ENCODE results near the gene COL4A3. TPM values are rescaled to one million over a fixed set of nuclear protein-coding genes. Genes with fewer than 3 reads are reported as not detected.

The COL4A3 gene
- total and polyA plus RNA-seq, 2 experiments from 2014 or later, result 0.11 to 0.70 TPM

DNA sequence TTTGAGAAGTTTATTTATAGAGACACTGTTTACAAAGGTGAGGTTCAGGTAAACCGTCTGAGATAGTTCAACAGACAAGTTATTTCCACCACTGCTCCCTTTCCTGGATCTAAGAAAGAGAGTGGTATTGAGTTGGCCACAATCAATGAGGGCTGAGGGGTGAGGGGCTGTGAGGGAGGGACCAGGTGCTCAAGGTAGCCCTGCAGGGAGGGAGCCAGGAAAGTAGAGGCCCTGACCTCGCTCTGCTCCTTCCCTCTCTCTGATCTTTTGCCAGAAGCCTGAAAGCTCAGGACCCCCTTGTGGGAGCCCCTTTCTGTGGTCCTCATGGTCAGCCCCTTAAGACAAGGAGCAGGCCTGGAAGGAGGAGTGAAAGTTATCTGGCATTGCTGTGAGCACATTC is 29.8 kb downstream of the COL4A3 start:
- Histone ChIP-seq H3K9ac (no peak overlapping the region), H3K27ac (no peak overlapping the region), H3K4me1 (ENCODE audit: insufficient read depth) (no peaks in the 10 kb centered on the region), H2AFZ (no peak overlapping the region), H3K79me2 (ENCODE audit: insufficient read depth) (no peaks in the 10 kb centered on the region), H3K4me2 (ENCODE audit: unreplicated experiment) (no peak overlapping the region), H3K36me3 (ENCODE audit: low read depth) (no peaks in the 10 kb centered on the region), H3K4me3 (no peak overlapping the region), H3F3A (ENCODE audit: insufficient read depth) (no peaks in the 10 kb centered on the region), H3K9me3 (ENCODE audit: low read depth) (no peaks in the 10 kb centered on the region), H3K9me2 (ENCODE audit: insufficient read depth) (no peaks in the 10 kb centered on the region), H4K20me1 (ENCODE audit: insufficient read depth) (no peaks in the 10 kb centered on the region), H3K27me3 (replicated peaks; ENCODE audit: insufficient read depth) (no peaks in the 10 kb centered on the region)
- in situ Hi-C loops (cut with MboI), result no loop called here
- TF ChIP-seq EZH2 (IDR thresholded peaks at IDR 0.05; ENCODE audit: insufficient read depth, poor library complexity, severe bottlenecking) (no peak), EZH2phosphoT487 (IDR thresholded peaks at IDR 0.05; ENCODE audit: insufficient read depth, low read depth) (no peak)
- WGBS, 2 experiments (ENCODE audit: low coverage in 1 of 2, low lambda C conversion rate in 2 of 2, missing lambda C conversion rate in 2 of 2), result 28 to 55% methylated on average over 2 of the region's 2 CpGs
- DNase-seq, result no peak

DNA sequence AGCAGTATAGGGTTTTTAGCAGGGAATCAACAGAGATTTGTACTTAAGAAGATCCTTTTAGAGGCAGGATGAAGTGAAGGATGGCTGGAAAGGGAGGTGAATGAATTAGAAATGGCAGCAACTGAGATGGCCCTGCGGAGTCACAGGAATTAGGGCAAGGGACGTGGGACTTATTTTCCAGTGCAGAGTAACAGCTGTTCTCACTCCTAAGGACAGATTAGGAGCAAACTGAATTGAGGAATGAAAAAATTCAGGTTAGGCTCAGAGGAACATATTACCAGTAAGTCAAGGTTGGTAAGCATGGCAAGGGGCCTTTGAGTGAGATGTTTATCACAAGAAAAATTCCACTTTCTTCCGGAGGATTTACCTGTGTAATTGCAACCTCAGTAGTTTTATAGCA is 34.4 kb downstream of the COL4A3 start:
- H3K4me3 ChIP-seq, result no peak overlapping the region
- no peaks in the 10 kb centered on the region for H3K36me3 ChIP-seq (ENCODE audit: low read depth)
- DNase-seq, result no peak
- in situ Hi-C loops (cut with MboI), result no loop called here
- 80 to 86% methylated on average over 3 of the region's 3 CpGs for WGBS, 2 experiments (ENCODE audit: low coverage in 1 of 2, low lambda C conversion rate in 2 of 2, missing lambda C conversion rate in 2 of 2)
- H3F3A ChIP-seq (ENCODE audit: insufficient read depth), result no peaks in the 10 kb centered on the region
- no peak overlapping the region for H2AFZ ChIP-seq
- H3K9me2 ChIP-seq (ENCODE audit: insufficient read depth), result no peaks in the 10 kb centered on the region
- H3K27me3 ChIP-seq (replicated peaks; ENCODE audit: insufficient read depth), result no peaks in the 10 kb centered on the region
- H4K20me1 ChIP-seq (ENCODE audit: insufficient read depth), result no peaks in the 10 kb centered on the region
- H3K4me1 ChIP-seq (ENCODE audit: insufficient read depth), result no peaks in the 10 kb centered on the region
- no peaks in the 10 kb centered on the region for H3K9me3 ChIP-seq (ENCODE audit: low read depth)
- H3K9ac ChIP-seq, result no peak overlapping the region
- no peak overlapping the region for H3K4me2 ChIP-seq (ENCODE audit: unreplicated experiment)
- no peaks in the 10 kb centered on the region for H3K79me2 ChIP-seq (ENCODE audit: insufficient read depth)
- no peak overlapping the region for H3K27ac ChIP-seq
- TF ChIP-seq EZH2phosphoT487 (IDR thresholded peaks at IDR 0.05; ENCODE audit: insufficient read depth, low read depth), result no peak
- no peak for TF ChIP-seq EZH2 (IDR thresholded peaks at IDR 0.05; ENCODE audit: insufficient read depth, poor library complexity, severe bottlenecking)

DNA sequence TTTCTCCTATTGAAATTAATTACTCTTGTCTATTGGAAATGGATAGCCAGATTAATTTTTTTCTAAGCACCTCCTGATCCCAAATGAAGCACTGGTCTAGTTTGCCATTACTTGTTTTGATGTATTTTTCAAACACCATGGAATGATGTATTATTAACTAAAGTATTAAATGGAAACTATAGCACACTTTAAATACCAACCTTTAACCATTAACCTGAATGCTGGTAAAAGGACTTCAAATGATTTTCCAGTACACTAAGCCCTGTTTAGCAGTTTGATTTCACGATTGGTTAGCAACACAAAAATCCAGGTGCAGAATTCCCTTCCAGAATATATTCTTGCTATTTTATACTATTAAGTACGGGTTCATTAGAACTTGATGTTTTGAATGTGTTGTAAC is 37.3 kb downstream of the COL4A3 start:
- no peak overlapping the region for H3K27ac ChIP-seq
- H3K4me1 ChIP-seq (ENCODE audit: insufficient read depth), result no peaks in the 10 kb centered on the region
- no peaks in the 10 kb centered on the region for H3K79me2 ChIP-seq (ENCODE audit: insufficient read depth)
- no peak for DNase-seq
- no peaks in the 10 kb centered on the region for H3K36me3 ChIP-seq (ENCODE audit: low read depth)
- H3K27me3 ChIP-seq (replicated peaks; ENCODE audit: insufficient read depth), result no peaks in the 10 kb centered on the region
- 70 to 75% methylated on average over 2 of the region's 2 CpGs for WGBS, 2 experiments (ENCODE audit: low coverage in 1 of 2, low lambda C conversion rate in 2 of 2, missing lambda C conversion rate in 2 of 2)
- H3K4me3 ChIP-seq, result no peak overlapping the region
- H3K9me3 ChIP-seq (ENCODE audit: low read depth), result no peaks in the 10 kb centered on the region
- no peak overlapping the region for H3K9ac ChIP-seq
- no peaks in the 10 kb centered on the region for H3F3A ChIP-seq (ENCODE audit: insufficient read depth)
- no peaks in the 10 kb centered on the region for H3K9me2 ChIP-seq (ENCODE audit: insufficient read depth)
- TF ChIP-seq EZH2phosphoT487 (IDR thresholded peaks at IDR 0.05; ENCODE audit: insufficient read depth, low read depth) (no peak), EZH2 (IDR thresholded peaks at IDR 0.05; ENCODE audit: insufficient read depth, poor library complexity, severe bottlenecking) (no peak)
- no peak overlapping the region for H2AFZ ChIP-seq
- H3K4me2 ChIP-seq (ENCODE audit: unreplicated experiment), result no peak overlapping the region
- in situ Hi-C loops (cut with MboI), result no loop called here
- no peaks in the 10 kb centered on the region for H4K20me1 ChIP-seq (ENCODE audit: insufficient read depth)

DNA sequence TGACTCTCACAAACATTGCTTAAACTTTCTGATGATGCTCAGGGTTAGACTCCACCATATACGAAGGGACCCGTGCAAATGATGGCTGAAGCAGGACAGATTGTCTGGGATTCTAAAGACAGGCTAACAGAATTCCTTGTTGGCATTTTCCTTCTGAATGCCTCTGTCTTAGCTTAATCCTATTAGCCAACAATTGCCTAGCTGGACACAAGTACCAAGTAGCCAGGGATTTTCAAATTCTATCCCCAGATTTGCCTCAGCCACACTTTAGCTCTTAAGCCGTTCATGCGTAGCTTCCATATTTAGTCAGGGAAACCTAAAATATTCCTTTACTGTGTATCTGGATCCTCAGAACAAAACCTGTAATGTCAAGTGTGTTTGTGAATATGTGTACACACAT is 40.0 kb downstream of the COL4A3 start:
- Histone ChIP-seq H3K4me3 (no peak overlapping the region), H3K4me1 (ENCODE audit: insufficient read depth) (no peaks in the 10 kb centered on the region), H3K79me2 (ENCODE audit: insufficient read depth) (no peaks in the 10 kb centered on the region), H3K9me3 (ENCODE audit: low read depth) (no peaks in the 10 kb centered on the region), H3F3A (ENCODE audit: insufficient read depth) (no peaks in the 10 kb centered on the region), H3K36me3 (ENCODE audit: low read depth) (no peaks in the 10 kb centered on the region), H3K4me2 (ENCODE audit: unreplicated experiment) (no peak overlapping the region), H2AFZ (no peak overlapping the region), H3K27ac (no peak overlapping the region), H3K9me2 (ENCODE audit: insufficient read depth) (no peaks in the 10 kb centered on the region), H4K20me1 (ENCODE audit: insufficient read depth) (no peaks in the 10 kb centered on the region), H3K9ac (no peak overlapping the region), H3K27me3 (replicated peaks; ENCODE audit: insufficient read depth) (no peaks in the 10 kb centered on the region)
- 83 to 93% methylated on average over 4 of the region's 4 CpGs for WGBS, 2 experiments (ENCODE audit: low coverage in 1 of 2, low lambda C conversion rate in 2 of 2, missing lambda C conversion rate in 2 of 2)
- TF ChIP-seq EZH2 (IDR thresholded peaks at IDR 0.05; ENCODE audit: insufficient read depth, poor library complexity, severe bottlenecking) (no peak), EZH2phosphoT487 (IDR thresholded peaks at IDR 0.05; ENCODE audit: insufficient read depth, low read depth) (no peak)
- in situ Hi-C loops (cut with MboI), result no loop called here
- DNase-seq, result no peak

DNA sequence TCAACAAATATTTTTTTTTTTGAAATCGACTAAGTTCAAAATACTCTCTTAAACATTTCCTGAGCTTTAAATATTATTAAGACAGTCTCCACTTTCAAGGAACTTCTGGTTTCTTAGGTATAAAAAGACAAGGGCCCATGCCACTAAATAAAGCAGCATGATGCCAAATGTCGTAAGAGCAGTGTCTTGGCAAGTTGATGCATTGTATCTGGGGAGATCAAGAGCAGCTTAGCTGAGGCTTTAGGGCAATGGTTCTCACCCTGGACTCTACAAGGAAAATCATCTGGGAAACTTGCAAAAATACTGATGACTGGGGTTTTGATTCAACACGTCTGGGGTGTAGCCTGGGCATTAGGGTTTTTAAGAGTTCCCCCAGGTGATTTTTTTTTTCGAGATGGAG is 41.3 kb downstream of the COL4A3 start:
- H3K79me2 ChIP-seq (ENCODE audit: insufficient read depth), result no peaks in the 10 kb centered on the region
- WGBS, 2 experiments (ENCODE audit: low coverage in 1 of 2, low lambda C conversion rate in 2 of 2, missing lambda C conversion rate in 2 of 2), result 41 to 54% methylated on average over 4 of the region's 4 CpGs
- H3K9me3 ChIP-seq (ENCODE audit: low read depth), result no peaks in the 10 kb centered on the region
- in situ Hi-C loops (cut with MboI), result no loop called here
- DNase-seq, result no peak
- H3K4me3 ChIP-seq, result no peak overlapping the region
- no peaks in the 10 kb centered on the region for H3F3A ChIP-seq (ENCODE audit: insufficient read depth)
- no peaks in the 10 kb centered on the region for H3K36me3 ChIP-seq (ENCODE audit: low read depth)
- H3K27ac ChIP-seq, result no peak overlapping the region
- no peak overlapping the region for H3K9ac ChIP-seq
- H2AFZ ChIP-seq, result no peak overlapping the region
- H3K27me3 ChIP-seq (replicated peaks; ENCODE audit: insufficient read depth), result no peaks in the 10 kb centered on the region
- TF ChIP-seq EZH2phosphoT487 (IDR thresholded peaks at IDR 0.05; ENCODE audit: insufficient read depth, low read depth), result no peak
- TF ChIP-seq EZH2 (IDR thresholded peaks at IDR 0.05; ENCODE audit: insufficient read depth, poor library complexity, severe bottlenecking), result no peak
- no peak overlapping the region for H3K4me2 ChIP-seq (ENCODE audit: unreplicated experiment)
- no peaks in the 10 kb centered on the region for H4K20me1 ChIP-seq (ENCODE audit: insufficient read depth)
- H3K9me2 ChIP-seq (ENCODE audit: insufficient read depth), result no peaks in the 10 kb centered on the region
- H3K4me1 ChIP-seq (ENCODE audit: insufficient read depth), result no peaks in the 10 kb centered on the region
